Raji (cell line): ENCODE results near the gene ETFB.

Experiments
- POLR2A ChIP-seq: IDR thresholded peaks from 2 replicates; pipeline ENCODE4 v1.6.1; 2011; ENCODE audit warnings: low read depth, low read length, control low read depth; ENCODE audit not compliant: insufficient read depth

Gene ETFB

GRCh38 chr19:51365965-51366388, at the start of gene ETFB:
Gene ETFB, minus strand, starts transcription at chr19:51366388. Its CDS starts 62 bp downstream, at chr19:51366326.
- no peak for TF ChIP-seq POLR2A

- TF ChIP-seq POLR2A = no peak
Measured at GRCh38 chr19:51415187-51415586, 49.0 kb upstream of the ETFB start.

GRCh38 chr19:51410950-51411748, 45.0 kb upstream of the ETFB start:
- TF ChIP-seq POLR2A = no peak

- no peak for TF ChIP-seq POLR2A
Measured at GRCh38 chr19:51407511-51408131, 41.4 kb upstream of the ETFB start.

GRCh38 chr19:51402117-51402516, 35.9 kb upstream of the ETFB start:
- TF ChIP-seq POLR2A = no peak

- TF ChIP-seq POLR2A = no peak
Measured at GRCh38 chr19:51399231-51399630, 33.0 kb upstream of the ETFB start.

- no peak for TF ChIP-seq POLR2A
Measured at GRCh38 chr19:51398096-51398704, 32.0 kb upstream of the ETFB start.

- TF ChIP-seq POLR2A = no peak
Measured at GRCh38 chr19:51396175-51396574, 30.0 kb upstream of the ETFB start.

- peak; percentile 75 for TF ChIP-seq POLR2A
Measured at GRCh38 chr19:51394050-51394836, 28.1 kb upstream of the ETFB start.

GRCh38 chr19:51392701-51393100, 26.5 kb upstream of the ETFB start:
- TF ChIP-seq POLR2A = no peak

GRCh38 chr19:51391073-51391611, 25.0 kb upstream of the ETFB start:
- no peak for TF ChIP-seq POLR2A

- TF ChIP-seq POLR2A = no peak
Measured at GRCh38 chr19:51389143-51389542, 23.0 kb upstream of the ETFB start.

GRCh38 chr19:51387924-51388389, 21.8 kb upstream of the ETFB start, which contains the start of gene LIM2:
Gene LIM2, minus strand, starts transcription at chr19:51387974. Its CDS starts 531 bp downstream, at chr19:51387443.
- TF ChIP-seq POLR2A = no peak

- TF ChIP-seq POLR2A = no peak
Measured at GRCh38 chr19:51386882-51387520, 20.8 kb upstream of the ETFB start.
